SJCRH30 (cell line): ENCODE measurements around the gene TCN2. TPM values are rescaled to one million over a fixed set of nuclear protein-coding genes. Genes with fewer than 3 reads are reported as not detected.
A peak's percentile ranks its signal among the peaks of the same experiment; 100 is the strongest.
"Not testable (repeated sequence)": the region's sequence is repeated elsewhere in the genome, so short reads cannot be mapped to it uniquely, and the experiment has no call there.

Experiments
- DNase-seq, 2 experiments: peaks; one replicate each; pipeline ENCODE4 v3.0.0-alpha.2; 2015 to 2020
- H3K27ac ChIP-seq: fragments of 250-450 bp; sonication (Bioruptor Pico); 2 replicates; pipeline ENCODE4 v1.5.1; 2020; ENCODE audit warnings: mild to moderate bottlenecking, moderate library complexity
- H3K27me3 ChIP-seq: fragments of 250-450 bp; sonication (Bioruptor Pico); 2 replicates; pipeline ENCODE4 v1.5.1; 2020; ENCODE audit warnings: mild to moderate bottlenecking, moderate library complexity
- H3K36me3 ChIP-seq: fragments of 250-450 bp; sonication (Bioruptor Pico); 2 replicates; pipeline ENCODE4 v1.5.1; 2020; ENCODE audit warnings: mild to moderate bottlenecking, moderate library complexity
- H3K4me1 ChIP-seq: fragments of 250-450 bp; sonication (Bioruptor Pico); 2 replicates; pipeline ENCODE4 v1.5.1; 2020; ENCODE audit warnings: mild to moderate bottlenecking, moderate library complexity
- H3K4me3 ChIP-seq: fragments of 250-450 bp; sonication (Bioruptor Pico); 2 replicates; pipeline ENCODE4 v1.5.1; 2020; ENCODE audit warnings: mild to moderate bottlenecking, moderate library complexity
- H3K9me3 ChIP-seq: fragments of 250-450 bp; sonication (Bioruptor Pico); replicated peaks from 2 replicates; pipeline ENCODE4 v1.5.1; 2020; ENCODE audit warnings: mild to moderate bottlenecking, moderate library complexity
- total RNA-seq: library from RNA; depleted of rRNA; stranded (reverse); fragments of >200 nt; shearing (Covaris generic); gene quantifications from 2 replicates; pipeline ENCODE4 v1.2.3, GENCODE V29; 2014

Gene TCN2
- total RNA-seq, 1 experiment from 2014 or later, result 0.85 TPM

DNA sequence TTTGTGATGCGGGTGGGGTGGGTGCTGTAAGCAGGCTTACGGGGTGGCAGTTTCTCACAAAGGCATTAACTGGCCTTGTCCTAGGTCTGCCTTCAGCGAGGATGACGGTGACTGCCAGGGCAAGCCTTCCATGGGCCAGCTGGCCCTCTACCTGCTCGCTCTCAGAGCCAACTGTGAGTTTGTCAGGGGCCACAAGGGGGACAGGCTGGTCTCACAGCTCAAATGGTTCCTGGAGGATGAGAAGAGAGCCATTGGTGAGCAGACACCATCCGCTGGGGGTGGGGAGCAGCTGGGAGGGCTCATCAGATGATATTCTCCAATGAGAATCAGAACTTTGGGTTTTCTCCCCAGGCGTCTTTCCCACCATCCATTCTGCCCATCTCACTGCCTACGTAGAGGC is 5.8 kb downstream of the TCN2 start:
- no peaks in the 10 kb centered on the region for H3K9me3 ChIP-seq
- no peak for DNase-seq
- H3K36me3 ChIP-seq, result no peaks in the 10 kb centered on the region
- H3K27ac ChIP-seq, result no peak overlapping the region
- no peak overlapping the region for H3K4me3 ChIP-seq
- H3K27me3 ChIP-seq, result no peaks in the 10 kb centered on the region
- H3K4me1 ChIP-seq, result no peaks in the 10 kb centered on the region

DNA sequence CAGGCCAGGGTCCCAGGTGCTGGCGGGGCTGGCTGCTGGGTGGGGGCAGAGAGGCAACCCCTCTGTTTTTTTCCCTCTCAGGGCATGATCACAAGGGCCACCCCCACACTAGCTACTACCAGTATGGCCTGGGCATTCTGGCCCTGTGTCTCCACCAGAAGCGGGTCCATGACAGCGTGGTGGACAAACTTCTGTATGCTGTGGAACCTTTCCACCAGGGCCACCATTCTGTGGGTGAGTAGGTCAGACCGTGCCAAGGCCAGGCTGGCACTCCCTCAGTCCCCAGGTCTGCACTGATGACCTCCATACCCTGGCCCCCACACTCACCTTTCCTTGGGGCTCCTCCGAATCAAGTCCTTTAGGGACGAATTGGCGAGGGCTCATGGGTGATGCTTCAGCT is 7.3 kb downstream of the TCN2 start:
- Histone ChIP-seq H3K27me3 (no peaks in the 10 kb centered on the region), H3K27ac (no peak overlapping the region), H3K4me3 (no peak overlapping the region), H3K36me3 (no peaks in the 10 kb centered on the region), H3K9me3 (no peaks in the 10 kb centered on the region), H3K4me1 (no peaks in the 10 kb centered on the region)
- no peak for DNase-seq

DNA sequence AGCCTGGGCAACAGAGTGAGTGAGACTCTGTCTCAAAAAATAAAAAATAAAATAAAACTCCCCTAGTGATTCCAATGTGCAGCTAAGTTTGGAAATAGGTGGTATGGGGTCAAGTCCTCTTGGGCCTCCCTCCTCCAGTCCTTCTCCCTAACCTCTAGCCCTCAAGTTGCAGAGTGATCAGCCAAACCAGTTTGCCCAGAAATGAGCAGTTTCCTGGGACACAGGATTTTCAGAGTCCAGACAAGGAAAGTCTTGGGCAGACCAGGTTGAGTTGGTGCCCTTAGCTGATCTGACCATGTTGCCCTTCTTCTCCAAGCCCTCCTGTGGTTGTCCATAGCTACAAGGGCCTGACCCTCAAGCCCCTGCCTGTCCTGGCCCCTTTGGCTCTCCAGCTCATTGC is 7.9 kb downstream of the TCN2 start:
- Histone ChIP-seq H3K27me3 (no peaks in the 10 kb centered on the region), H3K4me1 (no peaks in the 10 kb centered on the region), H3K36me3 (no peaks in the 10 kb centered on the region), H3K9me3 (no peaks in the 10 kb centered on the region), H3K27ac (no peak overlapping the region), H3K4me3 (no peak overlapping the region)
- no peak for DNase-seq

- Histone ChIP-seq H3K36me3 (no peaks in the 10 kb centered on the region), H3K9me3 (no peaks in the 10 kb centered on the region), H3K4me3 (no peak overlapping the region), H3K4me1 (no peaks in the 10 kb centered on the region), H3K27ac (no peak overlapping the region), H3K27me3 (no peaks in the 10 kb centered on the region)
- DNase-seq, result no peak
These were observed 8.6 kb downstream of the TCN2 start for GRCh38 chr22:30615543-30615954.

DNA sequence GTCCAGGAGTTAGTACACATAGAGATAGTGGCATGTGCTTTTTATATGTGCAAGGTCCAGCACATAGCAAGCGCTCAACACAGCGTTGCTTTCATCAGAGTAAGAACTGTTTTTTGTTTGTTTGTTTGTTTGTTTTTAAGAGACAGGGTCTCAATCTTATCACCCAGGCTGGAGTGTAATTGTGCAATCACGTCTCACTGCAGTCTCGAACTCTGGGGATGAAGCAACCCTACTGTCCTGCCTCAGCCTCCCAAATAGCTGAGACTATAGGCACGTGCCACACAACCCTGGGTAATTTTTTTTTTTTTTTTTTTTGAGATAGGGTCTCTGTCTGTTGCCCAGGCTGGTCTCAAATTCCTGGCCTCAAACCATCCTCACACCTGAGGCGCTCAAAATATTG is 10.8 kb downstream of the TCN2 start:
- Histone ChIP-seq H3K27ac (no peak overlapping the region), H3K27me3 (no peaks in the 10 kb centered on the region), H3K36me3 (no peaks in the 10 kb centered on the region), H3K9me3 (no peaks in the 10 kb centered on the region), H3K4me1 (no peaks in the 10 kb centered on the region), H3K4me3 (no peak overlapping the region)
- no peak for DNase-seq

DNA sequence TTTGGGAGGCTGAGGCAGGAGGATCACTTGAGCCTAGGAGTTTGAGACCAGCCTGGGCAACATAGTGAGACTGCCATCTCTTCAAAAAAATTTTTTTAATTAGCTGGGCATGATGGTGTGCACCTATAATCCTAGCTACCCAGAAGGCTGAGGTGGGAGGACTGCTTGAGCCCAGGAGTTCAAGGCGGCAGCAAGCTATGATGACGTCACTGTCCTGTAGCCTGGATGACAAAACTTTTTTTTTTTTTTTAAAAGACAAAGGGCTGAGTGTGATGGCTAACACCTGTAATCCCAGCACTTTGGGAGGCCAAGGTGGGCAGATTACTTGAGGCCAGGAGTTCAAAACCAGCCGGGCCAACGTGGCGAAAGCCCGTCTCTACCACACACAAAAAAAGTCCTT is 12.9 kb downstream of the TCN2 start:
- H3K4me1 ChIP-seq, H3K27me3 ChIP-seq, H3K36me3 ChIP-seq, H3K27ac ChIP-seq, H3K9me3 ChIP-seq, DNase-seq, H3K4me3 ChIP-seq: not testable (repeated sequence)

DNA sequence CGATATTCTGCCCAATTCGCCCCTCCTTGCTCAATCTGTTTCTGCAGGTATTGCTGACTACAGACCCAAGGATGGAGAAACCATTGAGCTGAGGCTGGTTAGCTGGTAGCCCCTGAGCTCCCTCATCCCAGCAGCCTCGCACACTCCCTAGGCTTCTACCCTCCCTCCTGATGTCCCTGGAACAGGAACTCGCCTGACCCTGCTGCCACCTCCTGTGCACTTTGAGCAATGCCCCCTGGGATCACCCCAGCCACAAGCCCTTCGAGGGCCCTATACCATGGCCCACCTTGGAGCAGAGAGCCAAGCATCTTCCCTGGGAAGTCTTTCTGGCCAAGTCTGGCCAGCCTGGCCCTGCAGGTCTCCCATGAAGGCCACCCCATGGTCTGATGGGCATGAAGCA is 19.4 kb downstream of the TCN2 start:
- Histone ChIP-seq H3K27me3 (no peaks in the 10 kb centered on the region), H3K4me1 (no peaks in the 10 kb centered on the region), H3K27ac (no peak overlapping the region), H3K9me3 (no peaks in the 10 kb centered on the region), H3K36me3 (no peaks in the 10 kb centered on the region), H3K4me3 (no peak overlapping the region)
- DNase-seq, result no peak

GRCh38 chr22:30627471-30627870 is 20.5 kb downstream of the TCN2 start:
- no peaks in the 10 kb centered on the region for H3K36me3 ChIP-seq
- no peak overlapping the region for H3K27ac ChIP-seq
- H3K4me1 ChIP-seq, result no peaks in the 10 kb centered on the region
- no peaks in the 10 kb centered on the region for H3K9me3 ChIP-seq
- no peaks in the 10 kb centered on the region for H3K27me3 ChIP-seq
- no peak overlapping the region for H3K4me3 ChIP-seq
- DNase-seq, result no peak

- Histone ChIP-seq H3K9me3 (no peaks in the 10 kb centered on the region), H3K27me3 (no peaks in the 10 kb centered on the region), H3K4me3 (no peak overlapping the region), H3K27ac (no peak overlapping the region), H3K4me1 (no peaks in the 10 kb centered on the region), H3K36me3 (no peaks in the 10 kb centered on the region)
- no peak for DNase-seq
These were observed 21.5 kb downstream of the TCN2 start for GRCh38 chr22:30628491-30628890.

DNA sequence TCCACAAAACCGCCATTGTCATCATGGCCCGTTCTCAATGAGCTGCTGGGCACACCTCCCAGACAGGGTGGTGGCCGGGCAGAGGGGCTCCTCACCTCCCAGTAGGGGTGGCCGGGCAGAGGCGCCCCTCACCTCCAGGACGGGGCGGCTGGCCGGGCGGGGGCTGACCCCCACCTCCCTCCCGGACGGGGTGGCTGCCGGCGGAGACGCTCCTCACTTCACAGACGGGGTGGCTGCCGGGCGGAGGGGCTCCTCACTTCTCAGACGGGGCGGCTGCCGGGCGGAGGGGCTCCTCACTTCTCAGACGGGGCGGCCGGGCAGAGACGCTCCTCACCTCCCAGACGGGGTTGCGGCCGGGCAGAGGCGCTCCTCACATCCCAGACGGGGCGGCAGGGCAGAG is 24.5 kb downstream of the TCN2 start:
- DNase-seq, H3K4me1 ChIP-seq, H3K27me3 ChIP-seq: not testable (repeated sequence)

DNA sequence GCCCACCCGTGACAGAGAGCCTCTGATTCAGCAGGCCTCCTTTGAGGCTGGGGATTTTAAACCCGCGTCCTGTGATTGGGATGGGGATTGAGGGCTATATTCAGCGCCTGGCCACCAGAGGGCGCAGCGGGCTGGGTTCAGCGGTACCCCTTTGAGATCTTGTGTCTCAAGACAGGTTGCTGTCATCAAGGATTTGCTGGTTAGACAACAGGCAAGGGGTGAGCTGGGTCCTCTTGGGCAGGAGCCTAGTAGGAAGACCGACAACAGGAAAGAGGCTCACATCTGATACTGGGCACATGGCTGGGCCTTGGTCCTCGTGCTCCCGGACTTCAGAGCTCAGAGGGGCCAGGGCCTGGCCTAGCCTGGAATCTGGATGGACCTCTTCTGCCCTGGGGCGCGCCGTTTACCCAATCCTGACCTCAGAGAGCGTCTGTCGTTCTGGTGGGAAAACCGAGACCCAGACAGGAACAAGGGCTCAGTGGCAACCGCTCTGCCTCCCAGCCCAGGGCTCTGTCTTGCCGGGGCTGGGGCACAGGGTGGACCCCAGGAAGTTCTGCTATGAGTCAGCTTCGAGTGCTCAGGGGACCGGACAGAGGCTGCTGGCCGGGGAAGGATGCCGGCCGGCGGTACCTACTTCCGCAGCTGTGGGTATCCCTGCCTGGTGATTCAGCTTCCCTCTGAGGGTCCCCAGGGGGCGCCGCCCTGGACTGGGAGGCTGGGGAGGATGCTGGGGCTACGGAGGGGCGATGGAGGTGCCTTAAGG is 27.7 kb downstream of the TCN2 start:
- H3K27me3 ChIP-seq, result no peaks in the 10 kb centered on the region
- H3K4me3 ChIP-seq, result peak overlapping the region; percentile 60
- DNase-seq, result peak; percentile 67 to 81
- no peaks in the 10 kb centered on the region for H3K9me3 ChIP-seq
- H3K36me3 ChIP-seq, result no peaks in the 10 kb centered on the region
- H3K4me1 ChIP-seq, result peaks cover 4% of the 10 kb centered on the region; the same call in 1 of the 2 replicates
- no peak overlapping the region for H3K27ac ChIP-seq

More for the DNA sequence above, 24.5 kb downstream of the TCN2 start:
- H3K27ac ChIP-seq, H3K4me3 ChIP-seq, H3K9me3 ChIP-seq, H3K36me3 ChIP-seq: not testable (repeated sequence)

GRCh38 chr22:30635273-30636225 is 28.6 kb downstream of the TCN2 start, which contains the start of gene SLC35E4:
Gene SLC35E4, plus strand, starts transcription at chr22:30635781. Its CDS starts 670 bp downstream, at chr22:30636451.
- Histone ChIP-seq H3K4me1 (peaks cover 4% of the 10 kb centered on the region; the same call in 1 of the 2 replicates), H3K27me3 (no peaks in the 10 kb centered on the region), H3K4me3 (peak within 1 kb of the TSS; percentile 60), H3K36me3 (no peaks in the 10 kb centered on the region), H3K27ac (no peak within 1 kb of the TSS), H3K9me3 (no peaks in the 10 kb centered on the region)
- peak; percentile 89 to 90 for DNase-seq

- H3K27ac ChIP-seq, result no peak overlapping the region
- H3K27me3 ChIP-seq, result no peaks in the 10 kb centered on the region
- H3K9me3 ChIP-seq, result no peaks in the 10 kb centered on the region
- DNase-seq, result peak; percentile 7 to 22
- peaks cover 4% of the 10 kb centered on the region; the same call in 1 of the 2 replicates for H3K4me1 ChIP-seq
- H3K4me3 ChIP-seq, result peak overlapping the region; percentile 60
- H3K36me3 ChIP-seq, result no peaks in the 10 kb centered on the region
These were observed 29.5 kb downstream of the TCN2 start for GRCh38 chr22:30636226-30637077.

GRCh38 chr22:30637701-30638114 is 30.7 kb downstream of the TCN2 start:
- no peaks in the 10 kb centered on the region for H3K36me3 ChIP-seq
- H3K27me3 ChIP-seq, result no peaks in the 10 kb centered on the region
- peaks cover 4% of the 10 kb centered on the region; the same call in 1 of the 2 replicates for H3K4me1 ChIP-seq
- H3K27ac ChIP-seq, result no peak overlapping the region
- H3K4me3 ChIP-seq, result no peak overlapping the region
- no peak for DNase-seq
- no peaks in the 10 kb centered on the region for H3K9me3 ChIP-seq
